Fibroblast of peridontal ligament (primary cell): ENCODE data around the gene FCRL6.

Source experiments
- DNase-seq: peaks from one replicate; pipeline ENCODE4 v3.0.0-alpha.2; 2010; ENCODE audit errors: extremely low read depth

The FCRL6 gene

DNA sequence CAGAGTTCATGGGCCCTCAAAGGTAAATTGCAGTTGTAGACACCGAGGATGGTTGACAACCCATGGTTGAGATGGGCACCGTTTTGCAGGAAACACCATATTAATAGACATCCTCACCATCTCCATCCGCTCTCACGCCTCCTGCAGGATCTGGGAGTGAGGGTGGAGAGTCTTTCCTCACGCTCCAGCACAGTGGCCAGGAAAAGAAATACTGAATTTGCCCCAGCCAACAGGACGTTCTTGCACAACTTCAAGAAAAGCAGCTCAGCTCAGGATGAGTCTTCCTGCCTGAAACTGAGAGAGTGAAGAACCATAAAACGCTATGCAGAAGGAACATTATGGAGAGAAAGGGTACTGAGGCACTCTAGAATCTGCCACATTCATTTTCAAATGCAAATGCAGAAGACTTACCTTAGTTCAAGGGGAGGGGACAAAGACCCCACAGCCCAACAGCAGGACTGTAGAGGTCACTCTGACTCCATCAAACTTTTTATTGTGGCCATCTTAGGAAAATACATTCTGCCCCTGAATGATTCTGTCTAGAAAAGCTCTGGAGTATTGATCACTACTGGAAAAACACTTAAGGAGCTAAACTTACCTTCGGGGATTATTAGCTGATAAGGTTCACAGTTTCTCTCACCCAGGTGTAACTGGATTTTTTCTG lies 33.8 kb downstream of the FCRL6 start:
- DNase-seq = no peak

DNA sequence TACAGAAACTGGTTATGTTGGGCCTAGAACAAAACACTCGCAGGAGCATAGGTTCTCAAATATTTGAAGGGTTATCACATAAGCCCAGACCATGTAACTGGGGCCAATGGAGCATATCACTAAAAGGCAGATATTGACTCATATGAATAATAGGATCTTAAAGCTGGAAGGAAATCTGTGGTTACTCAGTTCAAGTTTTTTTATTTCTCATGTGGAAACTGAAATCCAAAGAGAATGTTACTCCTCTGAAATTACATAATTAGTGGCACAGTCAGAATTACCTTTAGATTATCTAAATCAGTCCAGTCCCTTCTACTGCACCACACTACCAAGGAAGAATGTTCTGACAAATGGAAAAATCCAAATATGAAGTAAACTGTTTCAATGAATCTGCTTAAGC lies 36.6 kb downstream of the FCRL6 start:
- DNase-seq = no peak

DNA sequence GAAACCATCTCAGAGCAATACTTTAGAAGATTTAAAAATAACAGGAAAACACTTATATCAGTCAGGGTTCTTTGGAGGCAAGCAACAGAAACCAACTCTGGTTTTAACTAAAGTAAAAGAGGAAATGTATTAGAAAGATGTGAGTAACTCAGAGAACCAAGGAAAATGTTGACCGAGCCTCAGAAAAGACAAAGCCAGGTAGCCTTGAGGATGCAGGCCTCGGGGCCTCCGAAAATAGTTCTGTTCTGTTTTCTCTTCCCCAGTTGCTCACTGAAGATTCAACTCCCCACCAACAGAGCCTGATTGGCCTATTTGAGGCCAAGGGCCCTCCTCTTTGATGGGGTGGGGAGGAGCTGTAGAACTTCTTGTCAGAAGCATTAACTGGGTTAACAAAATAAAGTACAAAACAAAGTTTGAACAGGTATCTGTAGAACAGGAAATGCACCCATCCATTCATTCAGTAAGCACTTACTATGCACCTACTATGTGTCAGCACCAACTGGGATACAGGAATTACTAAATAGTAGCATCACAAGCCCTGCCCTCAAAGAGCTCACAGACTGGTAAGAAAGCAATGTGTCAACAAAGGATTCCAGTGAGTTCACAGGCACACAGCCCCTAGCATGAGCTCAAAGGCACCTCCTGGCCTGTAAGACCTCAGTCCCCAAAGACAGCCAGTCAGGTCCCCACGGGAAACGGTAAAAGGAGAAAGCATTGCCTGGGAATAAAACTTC lies 37.1 kb downstream of the FCRL6 start:
- DNase-seq = no peak

DNA sequence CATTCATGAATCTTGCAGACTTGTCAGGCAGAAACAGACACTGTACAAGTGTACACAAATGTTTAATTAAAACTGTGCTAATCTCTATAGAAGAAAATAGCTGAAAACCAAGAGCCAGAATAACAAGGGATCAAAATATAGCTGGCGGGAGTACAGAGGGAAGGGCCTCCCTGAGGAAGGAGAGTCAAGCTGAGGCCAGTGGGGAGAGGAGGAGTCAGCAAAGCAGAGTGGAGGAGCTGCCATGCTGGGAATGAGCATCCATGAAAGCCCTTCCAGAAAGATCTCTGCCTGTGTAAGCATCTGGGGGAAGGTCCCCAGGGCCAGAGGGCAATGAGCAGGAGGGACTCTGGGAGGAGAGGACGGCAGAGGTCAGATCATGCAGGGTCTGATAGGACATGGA lies 39.6 kb downstream of the FCRL6 start:
- DNase-seq = no peak

DNA sequence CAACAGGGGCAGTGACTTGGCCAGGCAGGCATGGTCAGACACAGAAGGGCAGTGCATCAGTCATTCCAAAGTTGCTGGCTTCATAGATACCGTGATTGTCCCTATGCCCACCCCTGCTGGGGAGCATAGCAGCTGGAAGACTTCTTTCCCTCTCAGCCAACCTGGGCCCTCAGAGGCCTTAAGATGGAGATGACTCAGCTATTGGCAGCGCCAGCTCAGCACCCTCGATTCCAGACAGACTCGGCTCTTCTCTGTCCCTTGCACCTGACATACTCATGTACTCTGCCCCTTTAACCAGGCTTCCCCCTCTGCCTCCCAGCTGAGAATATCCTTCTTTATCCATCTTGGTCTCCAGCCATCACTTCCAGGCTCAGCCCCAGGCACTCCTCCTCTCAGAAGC lies 41.3 kb downstream of the FCRL6 start:
- no peak for DNase-seq

DNA sequence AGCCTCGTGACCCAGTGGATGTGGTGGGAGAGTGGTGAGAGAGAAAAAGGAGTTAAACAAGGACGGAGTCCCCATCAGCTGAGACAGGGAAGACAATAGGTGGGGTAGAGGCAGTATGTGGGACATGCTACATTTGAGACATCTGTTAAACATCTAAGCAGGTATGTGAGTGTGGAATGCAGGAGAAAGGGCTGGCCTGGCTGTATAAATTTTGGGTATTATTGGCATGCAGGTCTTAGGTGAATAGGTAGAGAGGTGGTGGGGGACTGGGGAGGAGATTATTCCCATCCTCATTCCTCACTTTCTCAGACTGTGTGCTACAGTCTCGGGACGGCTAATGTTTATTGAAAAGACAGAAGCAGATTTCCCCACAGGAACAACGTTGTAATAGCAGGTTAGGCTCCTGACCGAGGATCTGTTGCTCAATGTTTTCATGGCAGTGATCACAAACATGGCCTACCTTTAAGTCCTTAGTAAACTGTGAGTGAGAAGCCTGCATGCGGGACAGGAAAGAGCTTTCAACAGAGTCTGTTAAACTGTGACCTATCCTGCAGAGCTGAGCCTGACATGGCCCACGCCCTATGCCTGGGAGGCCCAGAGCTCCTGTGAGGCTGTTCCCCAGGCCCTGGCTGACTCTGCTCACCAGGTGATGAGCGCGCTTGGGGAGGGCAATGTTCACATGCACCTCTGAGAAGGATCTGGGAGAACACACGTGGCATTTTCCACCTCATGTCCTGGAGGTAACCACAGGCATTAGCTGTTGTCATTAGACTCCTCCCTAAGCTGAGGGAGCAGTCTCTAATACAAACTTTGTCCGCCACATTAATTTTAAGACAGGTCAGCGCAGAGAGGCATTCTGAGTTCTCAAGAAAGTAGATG lies 43.8 kb downstream of the FCRL6 start:
- no peak for DNase-seq

DNA sequence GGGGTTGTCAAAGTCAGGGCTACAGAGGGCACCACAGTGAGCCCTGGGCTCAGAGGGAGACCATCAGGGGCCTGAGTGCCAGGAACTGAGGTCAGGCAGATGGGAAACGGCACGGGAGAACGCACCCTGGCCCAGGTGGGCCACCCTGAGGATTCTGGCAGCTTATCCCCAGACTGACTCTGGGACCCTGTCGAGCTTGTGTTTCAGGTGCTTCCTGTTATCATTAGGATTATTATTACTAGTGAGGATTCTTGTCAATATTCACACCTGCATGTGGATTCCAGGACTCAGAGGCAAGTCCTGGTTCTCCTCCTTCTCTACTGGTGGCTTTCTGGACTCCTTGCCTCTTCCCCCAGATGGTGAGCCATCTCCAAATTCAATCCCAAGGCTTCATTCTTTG lies 45.1 kb downstream of the FCRL6 start:
- no peak for DNase-seq

DNA sequence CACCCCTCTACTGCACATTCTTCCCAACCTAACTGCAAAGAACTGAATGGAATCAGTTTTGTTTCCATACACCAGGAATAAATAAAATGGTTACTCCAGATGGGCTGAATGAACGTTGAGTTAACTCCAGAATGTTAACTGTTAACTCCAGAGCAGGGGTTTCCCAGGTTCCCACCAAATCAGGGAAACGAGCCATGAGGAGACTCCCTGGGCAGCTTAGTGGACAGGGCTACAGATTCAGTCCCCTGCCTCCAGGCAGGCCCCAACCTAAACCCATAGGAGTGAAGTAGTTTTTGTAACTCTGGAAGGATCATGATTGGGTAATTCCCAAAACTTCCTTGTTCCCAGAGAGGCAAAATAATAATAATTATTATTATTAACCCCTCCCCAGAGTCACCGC lies 46.2 kb downstream of the FCRL6 start:
- no peak for DNase-seq

DNA sequence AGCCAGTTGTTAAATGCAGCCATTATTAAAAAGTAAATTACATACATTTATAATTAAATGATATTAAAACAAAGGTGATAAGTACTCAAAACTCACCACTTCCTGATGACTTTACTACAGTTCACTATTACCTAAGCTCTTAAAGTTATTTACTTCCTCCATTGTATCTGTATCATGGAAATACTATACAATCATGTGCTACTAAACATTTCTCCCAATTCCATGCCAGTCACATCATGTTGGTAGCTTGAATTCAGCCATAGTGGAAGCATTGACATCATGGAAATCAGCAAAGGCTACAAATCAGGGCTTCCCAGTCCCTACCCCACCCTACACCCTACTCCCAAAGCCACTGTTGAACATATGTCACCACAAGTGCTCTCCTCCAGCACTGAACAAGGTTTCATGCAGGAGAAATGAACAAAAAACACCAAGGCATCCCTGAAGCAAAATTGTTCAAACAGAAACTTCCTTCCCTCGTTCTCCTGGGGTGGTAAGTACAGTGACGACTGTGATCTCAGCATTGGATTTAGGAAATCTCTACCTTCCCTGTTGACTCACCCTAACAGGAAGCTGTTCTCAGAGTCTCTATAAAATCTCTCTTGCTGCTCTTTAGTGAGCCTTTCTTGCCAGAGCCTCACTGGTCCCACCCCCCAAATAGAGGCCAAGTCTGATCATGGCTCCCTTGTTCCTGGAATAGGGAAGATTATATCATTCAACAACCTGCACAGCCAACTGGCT lies 47.6 kb downstream of the FCRL6 start:
- no peak for DNase-seq

DNA sequence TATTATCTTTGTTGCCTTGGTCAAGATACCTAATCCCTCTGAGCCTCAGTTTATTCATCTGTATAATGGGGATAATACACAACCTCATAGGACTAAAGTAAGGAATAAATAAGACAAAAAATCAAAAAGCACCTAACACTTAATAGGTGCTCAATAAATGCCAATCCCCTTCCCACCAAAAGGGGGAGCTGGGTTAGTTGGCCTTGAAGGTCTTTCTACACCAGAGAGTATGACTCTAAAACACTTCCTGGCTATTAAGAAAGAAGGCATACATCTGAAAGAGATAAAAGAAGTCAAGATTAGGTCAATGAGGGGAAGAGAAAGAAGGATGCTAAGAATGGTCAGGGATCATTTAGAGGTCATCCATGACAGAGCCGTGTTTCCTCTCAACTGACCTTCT lies 49.2 kb downstream of the FCRL6 start:
- no peak for DNase-seq

DNA sequence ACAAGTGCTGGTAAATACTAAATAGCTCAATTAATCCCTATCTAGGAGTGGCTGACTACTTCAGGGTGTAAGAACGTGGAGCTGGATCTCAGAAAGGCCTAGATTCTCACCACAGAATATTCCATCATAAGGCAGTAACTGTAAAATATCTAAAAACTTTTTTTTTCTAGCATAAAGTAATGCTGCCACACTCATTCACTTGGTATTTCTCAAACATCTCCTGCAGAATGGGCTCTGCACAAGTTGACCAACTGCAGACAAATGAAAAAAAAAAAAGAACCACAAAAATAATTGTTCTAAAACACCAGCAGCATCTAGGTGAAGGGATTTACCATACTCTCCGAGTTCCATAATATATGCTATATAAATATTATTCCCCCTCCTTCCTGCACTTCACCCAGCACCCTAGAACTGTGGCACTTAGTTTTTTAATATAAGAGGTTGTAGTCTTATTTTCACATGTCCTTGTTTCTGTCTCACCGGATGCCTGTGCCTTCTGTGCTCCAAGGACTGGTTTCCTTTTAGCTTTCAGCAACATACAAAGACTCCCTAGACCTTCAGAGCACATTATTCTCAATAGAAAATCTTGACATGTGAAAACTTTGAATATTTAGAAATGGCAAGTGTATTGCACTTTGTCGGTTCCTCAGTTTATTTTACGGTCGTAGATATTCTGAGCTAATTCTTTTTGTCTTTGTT lies 51.4 kb downstream of the FCRL6 start:
- peak; percentile 38 for DNase-seq

DNA sequence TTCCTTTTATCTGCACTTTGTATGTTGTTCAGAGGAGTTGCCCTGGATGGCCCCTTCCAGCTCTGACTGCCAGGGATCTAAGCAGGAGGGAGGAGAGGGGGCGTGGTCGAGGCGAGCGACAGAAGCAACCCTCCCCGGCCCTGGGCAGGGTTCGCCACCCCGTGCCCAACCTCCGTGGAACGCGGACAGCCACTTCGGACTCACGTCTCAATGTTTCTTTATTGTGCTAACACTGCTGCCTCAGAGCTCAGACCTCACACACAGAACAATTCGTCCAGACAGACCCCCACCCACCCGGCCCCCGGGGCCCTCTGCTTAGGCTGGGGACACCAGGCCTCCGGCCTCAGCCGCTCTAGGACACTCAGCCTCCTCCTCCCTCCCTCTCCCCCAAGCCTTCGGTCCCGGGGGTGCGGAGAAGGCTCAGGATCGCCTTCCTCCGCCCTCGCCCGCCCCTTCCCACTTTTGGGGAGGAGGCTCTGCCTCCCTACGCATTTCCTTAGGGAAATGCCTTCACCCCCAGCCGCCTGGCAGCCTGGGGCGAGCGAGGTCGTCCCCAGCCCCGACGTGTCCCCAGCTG lies 52.0 kb downstream of the FCRL6 start:
- DNase-seq = peak; percentile 57

DNA sequence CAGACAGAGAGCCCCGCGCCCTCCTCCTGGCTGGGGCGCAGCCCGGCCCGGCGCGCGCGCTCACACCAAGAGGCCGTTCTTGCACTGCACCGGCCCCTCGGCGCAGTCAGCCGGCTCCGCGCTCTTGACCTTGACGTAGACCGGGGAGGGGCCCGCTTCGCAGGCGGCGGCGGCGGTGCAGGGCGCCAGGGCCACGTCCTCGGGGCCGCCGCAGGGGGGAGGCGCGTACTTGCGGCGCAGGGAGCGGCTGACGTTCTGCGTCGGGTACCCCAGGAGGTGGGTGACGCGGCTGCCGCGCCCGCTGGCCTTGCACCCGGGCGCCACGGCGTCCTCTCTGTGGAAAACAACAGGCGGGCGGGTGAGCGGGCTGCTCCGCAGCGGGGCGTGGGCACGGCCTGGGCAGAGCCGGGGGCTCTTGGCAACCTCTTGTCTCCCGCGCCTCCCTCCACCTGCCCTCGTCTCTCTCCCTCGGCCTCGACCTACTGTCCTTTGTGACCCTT lies 52.6 kb downstream of the FCRL6 start:
- DNase-seq = peak; percentile 77

DNA sequence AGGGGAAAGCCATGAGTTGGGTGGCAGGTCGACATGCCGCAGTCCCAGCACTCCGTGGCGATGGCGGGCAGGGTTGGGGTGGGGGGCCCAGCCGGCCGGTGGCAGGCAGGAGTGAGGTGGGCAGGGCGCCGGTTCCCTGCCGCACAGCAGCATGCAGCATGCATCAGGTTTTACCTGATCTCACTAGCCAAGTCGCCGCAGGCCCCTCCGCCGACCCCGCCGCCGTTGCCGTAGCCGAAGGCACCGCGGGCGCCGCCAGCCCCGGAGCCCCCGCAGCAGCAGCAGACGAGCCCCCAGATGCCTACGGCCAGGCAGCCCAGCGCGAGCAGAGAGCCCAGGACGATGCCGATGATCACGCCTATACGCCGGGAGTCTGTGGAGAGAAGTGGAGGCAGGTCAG lies 53.5 kb downstream of the FCRL6 start:
- DNase-seq = no peak

DNA sequence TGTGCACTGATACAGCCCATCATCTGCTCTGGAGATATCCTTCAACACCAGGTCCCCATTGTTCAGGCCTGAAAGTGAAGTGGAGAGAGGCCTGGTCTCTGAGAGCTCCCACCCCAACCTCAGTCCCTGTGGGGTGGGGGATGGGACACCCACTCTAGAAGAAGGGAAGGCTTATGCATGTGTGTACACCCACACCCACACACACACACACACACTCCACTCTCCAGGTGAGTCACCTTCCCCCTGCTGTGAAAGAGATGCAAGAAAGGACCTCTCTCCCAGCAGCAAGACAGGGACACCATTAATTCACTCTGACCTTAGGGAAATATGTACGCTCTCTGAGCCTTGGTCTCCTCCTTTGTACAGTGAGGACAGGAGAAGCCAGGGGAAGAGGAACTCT lies 54.4 kb downstream of the FCRL6 start:
- DNase-seq = no peak

DNA sequence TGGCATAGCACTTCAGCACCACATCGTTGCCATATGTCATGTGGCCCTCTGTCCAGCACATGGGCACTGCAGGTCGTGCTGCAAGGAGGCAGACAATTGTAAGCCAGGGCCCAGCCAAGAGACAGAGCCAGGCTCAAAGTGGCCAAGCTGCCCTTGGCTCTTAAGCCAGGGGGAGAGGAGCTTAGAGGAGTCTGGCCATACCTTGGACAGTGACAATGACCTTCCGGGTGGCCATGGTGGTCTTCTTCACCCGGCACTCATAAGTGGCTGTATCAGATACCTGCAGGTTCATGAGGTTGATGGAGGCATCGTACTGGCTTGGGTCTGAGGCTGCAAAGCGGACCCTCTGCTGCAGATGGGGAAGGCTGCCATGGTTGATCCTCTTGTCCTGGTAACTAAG lies 55.7 kb downstream of the FCRL6 start:
- no peak for DNase-seq

DNA sequence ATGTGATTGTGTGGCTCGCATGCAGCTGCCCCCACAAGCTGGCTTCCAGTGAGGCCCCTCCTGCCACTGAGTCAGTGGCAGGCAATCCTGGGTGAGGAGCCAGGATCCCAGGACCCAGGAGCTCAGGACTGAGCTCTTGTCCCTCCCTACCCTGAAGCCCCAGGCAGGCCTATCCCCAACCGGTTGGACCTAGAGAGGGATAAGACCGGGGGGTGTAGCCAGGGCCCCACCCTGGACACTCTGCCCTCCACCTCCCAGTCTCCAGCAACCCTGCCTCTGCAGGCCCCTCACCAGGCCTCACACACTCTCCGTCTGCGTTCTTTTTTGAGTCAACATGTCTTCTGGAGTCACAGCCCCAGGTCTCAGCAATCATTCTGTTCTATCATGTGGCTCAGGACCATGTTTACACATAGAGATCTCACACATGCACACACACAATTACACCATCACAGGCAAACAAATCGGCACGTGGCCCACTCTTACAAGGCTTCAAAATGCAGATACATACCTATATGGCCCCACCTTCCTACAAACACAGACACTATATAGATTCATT lies 57.7 kb downstream of the FCRL6 start:
- no peak for DNase-seq

DNA sequence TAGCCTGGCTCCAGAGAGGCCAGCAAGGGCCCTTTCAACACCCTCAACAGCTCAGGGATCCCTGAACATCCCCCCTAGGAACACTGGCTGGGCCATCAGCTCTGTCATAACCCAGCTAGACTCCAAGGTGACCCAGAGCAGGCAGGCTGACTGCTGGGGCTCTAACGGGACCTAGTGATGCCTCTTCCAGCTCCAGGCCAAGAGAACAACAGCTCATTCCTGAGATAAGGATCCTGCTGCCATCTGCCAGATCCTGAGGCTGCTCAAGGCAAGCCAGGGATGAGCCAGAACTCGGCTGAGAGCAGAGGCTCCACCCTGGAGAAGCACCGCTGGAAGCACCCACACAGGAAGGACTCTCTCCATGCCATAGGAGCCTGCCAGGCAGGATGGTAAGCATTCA lies 58.3 kb downstream of the FCRL6 start:
- no peak for DNase-seq

DNA sequence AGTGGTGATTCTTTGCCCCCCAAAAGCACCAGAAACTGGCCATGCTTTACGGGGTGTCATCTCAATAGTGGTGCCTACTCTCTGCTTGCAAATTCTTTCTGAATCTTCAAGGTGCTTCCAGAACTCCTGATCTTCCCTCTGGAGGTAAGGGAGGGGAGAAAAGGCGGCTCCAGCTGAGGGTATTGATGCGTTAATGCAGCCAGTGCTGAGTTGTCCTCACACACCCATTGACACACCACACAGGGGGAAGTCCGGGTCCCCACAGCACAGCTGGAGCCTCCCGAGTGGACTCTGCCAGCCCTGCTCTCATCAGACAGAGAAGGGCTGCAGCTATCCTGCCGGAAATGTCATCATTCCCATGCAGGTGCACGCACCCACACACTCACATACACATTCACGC lies 59.1 kb downstream of the FCRL6 start:
- DNase-seq = no peak

DNA sequence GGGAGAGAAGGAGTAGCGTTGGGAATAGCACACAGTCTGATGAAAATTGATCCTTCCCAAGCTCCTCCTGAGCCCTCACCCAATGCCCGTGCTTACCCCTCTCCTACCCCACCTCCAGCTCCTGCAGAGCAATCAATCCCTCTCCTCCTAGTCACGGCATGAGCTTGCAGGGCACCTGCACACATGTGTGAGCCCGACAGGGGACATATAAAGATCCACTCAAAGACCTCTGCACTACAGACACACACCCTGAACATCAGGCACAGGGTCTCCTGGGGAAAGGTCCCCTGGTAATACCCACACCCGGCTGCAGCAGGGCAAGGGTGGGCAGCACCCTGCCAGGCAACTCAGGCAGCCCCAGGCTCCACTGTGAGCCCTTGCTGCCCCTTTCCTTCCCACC lies 59.9 kb downstream of the FCRL6 start:
- no peak for DNase-seq

DNA sequence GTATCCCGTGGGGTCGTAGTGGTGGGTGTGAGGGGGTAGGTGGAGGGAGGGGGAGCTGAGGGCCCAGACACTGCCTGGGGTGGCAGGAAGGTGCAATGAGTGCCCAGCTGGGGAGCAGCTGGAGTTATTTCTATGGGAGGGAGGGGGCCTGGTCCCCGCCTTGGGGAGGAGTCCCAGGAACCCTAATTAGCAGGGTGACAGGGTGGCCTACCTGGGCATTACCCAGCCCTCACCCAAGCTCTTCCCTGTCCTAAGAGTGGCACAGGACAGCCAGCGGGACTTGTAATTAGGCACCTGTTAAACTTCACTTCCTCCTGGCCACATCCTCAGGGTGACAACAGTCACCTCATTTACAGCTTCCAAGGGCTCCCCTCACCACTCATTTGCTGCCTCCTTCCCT lies 60.4 kb downstream of the FCRL6 start, which contains the start of gene VSIG8:
VSIG8 (minus strand) TSS at position 101 of the 400 bp plus-strand sequence. CDS start 136 bp downstream, outside the sequence.
- no peak for DNase-seq
